GM12878 (cell line): ENCODE results near the gene STARD3. TPM values are rescaled to one million over a fixed set of nuclear protein-coding genes. Genes with fewer than 3 reads are reported as not detected.
A peak's percentile ranks its signal among the peaks of the same experiment; 100 is the strongest.

Source experiments
- ATAC-seq: fragments of 200-7000 bp; cut with Tn5 transposase; 3 replicates; pipeline ENCODE4 v1.9.1; 2020; ENCODE audit warnings: mild to moderate bottlenecking, moderate library complexity
- BruUV-seq: library from RNA; stranded (reverse); fragments of 400-500 nt; replicated peaks from 2 replicates; lab custom pipeline; 2021; lab: Mats Ljungman, UMichigan
- CTCF ChIA-PET: fragments of 300-600 bp; sonication (Branson Sonifier 250); formaldehyde crosslinking; extraction: SDS; loops from one replicate; lab custom pipeline; 2021; ENCODE audit warnings: inconsistent platforms; lab: Yijun Ruan, JAX
- POLR2A ChIA-PET: fragments of 350-600 bp; formaldehyde crosslinking; extraction: SDS; loops from one replicate; lab custom pipeline; 2021; ENCODE audit warnings: inconsistent platforms; lab: Charles Lee
- RAD21 ChIA-PET: fragments of 300-600 bp; sonication (Branson Sonifier 250); formaldehyde crosslinking; loops from one replicate; lab custom pipeline; 2023; ENCODE audit warnings: antibody characterized with exemption; ENCODE audit not compliant: unreplicated experiment; lab: Charles Lee
- SMC1A ChIA-PET: fragments of 300-600 bp; sonication (Branson Sonifier 250); formaldehyde crosslinking; loops from one replicate; lab custom pipeline; 2023; ENCODE audit not compliant: unreplicated experiment, uncharacterized antibody; lab: Charles Lee
- DNase-seq: peaks from one replicate; pipeline ENCODE4 v3.0.0-alpha.2; 2011; ENCODE audit warnings: low read depth, low spot score
- FAIRE-seq: peaks from 3 replicates; lab custom pipeline; 2011; peaks lifted over from hg19 to GRCh38; lab: Jason Lieb, UNC
- H2AFZ ChIP-seq: 2 replicates; pipeline ENCODE4 v1.6.0; 2011; ENCODE audit warnings: low read depth, low read length, control low read depth; ENCODE audit not compliant: control insufficient read depth
- H3K27ac ChIP-seq: 2 replicates; pipeline ENCODE4 v1.5.1; 2011; ENCODE audit warnings: control low read depth; ENCODE audit not compliant: control insufficient read depth, insufficient read depth
- H3K27me3 ChIP-seq, 2 experiments: replicated peaks in 1 of 2; 2 replicates each; pipeline versions ENCODE4 v1.6.0 to v1.6.1; 2011; ENCODE audit warnings: low read length in 1 of 2; ENCODE audit not compliant: control insufficient read depth in 2 of 2, insufficient read depth in 2 of 2
- H3K36me3 ChIP-seq, 2 experiments: 2 replicates each; pipeline ENCODE4 v1.5.1; 2011; ENCODE audit warnings: low read length in 1 of 2; ENCODE audit not compliant: control insufficient read depth in 2 of 2, insufficient read depth in 2 of 2
- H3K4me1 ChIP-seq: 2 replicates; pipeline ENCODE4 v1.6.1; 2011; ENCODE audit warnings: mild to moderate bottlenecking, low read length, moderate library complexity, mixed read lengths; ENCODE audit not compliant: control insufficient read depth, insufficient read depth
- H3K4me2 ChIP-seq: 2 replicates; pipeline ENCODE4 v1.6.0; 2011; ENCODE audit warnings: control low read depth; ENCODE audit not compliant: control insufficient read depth, insufficient read depth
- H3K4me3 ChIP-seq: fragments of 200-600 bp; sonication (generic); 2 replicates; pipeline ENCODE4 v1.5.1; 2016
- H3K79me2 ChIP-seq: 2 replicates; pipeline ENCODE4 v1.6.0; 2011; ENCODE audit warnings: low read length; ENCODE audit not compliant: control insufficient read depth, insufficient read depth
- H3K9ac ChIP-seq: 2 replicates; pipeline ENCODE4 v1.8.0; 2011; ENCODE audit warnings: low read length, control low read depth, mixed read lengths; ENCODE audit not compliant: control insufficient read depth, insufficient read depth
- H3K9me3 ChIP-seq: replicated peaks from 3 replicates; pipeline ENCODE4 v1.5.1; 2011; ENCODE audit warnings: mild to moderate bottlenecking, low read length; ENCODE audit not compliant: control insufficient read depth, insufficient read depth
- H4K20me1 ChIP-seq: 2 replicates; pipeline ENCODE4 v1.6.0; 2011; ENCODE audit not compliant: control insufficient read depth, insufficient read depth
- BACH1 ChIP-seq: fragments of 450-650 bp; IDR thresholded peaks from 2 replicates; pipeline ENCODE4 v1.6.1; 2017; ENCODE audit warnings: mild to moderate bottlenecking, borderline replicate concordance
- BHLHE40 ChIP-seq, 2 experiments: fragments of 450-650 bp in 1 of 2; IDR thresholded peaks; 2 replicates each; pipeline ENCODE4 v1.6.1; 2011 to 2017; ENCODE audit warnings: low read depth in 2 of 2, borderline replicate concordance in 1 of 2, improper control_type of control experiment in 1 of 2, low read length in 1 of 2, mild to moderate bottlenecking in 1 of 2
- CUX1 ChIP-seq: IDR thresholded peaks from 2 replicates; pipeline ENCODE4 v1.6.1; 2012; ENCODE audit warnings: improper control_type of control experiment, low read depth, low read length; ENCODE audit not compliant: insufficient replicate concordance
- GATAD2B ChIP-seq: fragments of 450-650 bp; conservative IDR thresholded peaks from 2 replicates; pipeline ENCODE4 v1.6.1; 2017; ENCODE audit warnings: low read depth, mild to moderate bottlenecking, moderate library complexity
- IKZF1 ChIP-seq: fragments of 450-650 bp; conservative IDR thresholded peaks from 2 replicates; pipeline ENCODE4 v1.6.1; 2017; ENCODE audit warnings: antibody characterized with exemption, mild to moderate bottlenecking
- LARP7 ChIP-seq: fragments of 450-650 bp; IDR thresholded peaks from 2 replicates; pipeline ENCODE4 v1.6.1; 2017; ENCODE audit warnings: mild to moderate bottlenecking
- NFYB ChIP-seq: IDR thresholded peaks from 2 replicates; pipeline ENCODE4 v1.6.1; 2011; ENCODE audit warnings: low read depth, mild to moderate bottlenecking, low read length, improper control_type of control experiment, moderate library complexity; ENCODE audit not compliant: insufficient read depth
- PML ChIP-seq: IDR thresholded peaks from 2 replicates; pipeline ENCODE4 v1.6.1; 2012; ENCODE audit warnings: low read length, inconsistent platforms
- POLR2A ChIP-seq: IDR thresholded peaks from 2 replicates; pipeline ENCODE4 v1.6.1; 2011; ENCODE audit warnings: low read depth, mild to moderate bottlenecking, low read length
- WGBS: methylation state at CpG from one replicate; pipeline ENCODE4 v1.1.6; 2016; ENCODE audit warnings: low lambda C conversion rate; ENCODE audit not compliant: insufficient replicate concordance, insufficient coverage; ENCODE audit errors: missing lambda C conversion rate; 5-methylcytosine and 5-hydroxymethylcytosine counted together
- in situ Hi-C: fragments of 300-500 bp; cut with MboI; formaldehyde crosslinking; loops from 9 replicates; pipeline ENCODE4 v1.14.3; 2018; ENCODE audit warnings: mixed read lengths
- intact Hi-C: fragments of 100-400 bp; cut with micrococcal nuclease; formaldehyde crosslinking; loops from one replicate; pipeline ENCODE4 v1.14.2; 2022; ENCODE audit not compliant: unreplicated experiment
- polyA plus RNA-seq, 11 experiments: library from polyadenylated mRNA; depleted of rRNA in 4 of 11; unstranded in 6 of 11; stranded (reverse) in 5 of 11; fragments of >200 nt; fragmentation: Nextera tagmentation in 4 of 11; fragmentation: Illumina TruSeq in 1 of 11; extraction: Ambion mirVana in 4 of 11; extraction: Trizol in 1 of 11; gene quantifications; 1 replicate in 1 of 11; 2 replicates in 10 of 11; pipeline versions ENCODE4 v1.2.1 to v1.2.3, GENCODE V29; 2011 to 2016; ENCODE audit warnings: inconsistent platforms in 2 of 11, missing spikeins in 2 of 11, low read depth in 1 of 11
- total RNA-seq, 4 experiments: library from RNA; depleted of rRNA in 3 of 4; stranded (reverse); fragments of >200 nt in 3 of 4; fragmentation: Illumina TruSeq in 1 of 4; extraction: Trizol in 1 of 4; gene quantifications; 2 replicates each; pipeline versions ENCODE4 v1.2.1 to v1.2.3, GENCODE V29; 2013 to 2021
- TF ChIP-seq, protein P1 (sequence below): IDR thresholded peaks from 2 replicates; pipeline ENCODE4 v1.6.1; 2011; ENCODE audit warnings: borderline replicate concordance, low read depth, mild to moderate bottlenecking, moderate library complexity, mixed read lengths, low read length; ENCODE audit not compliant: insufficient read depth; ENCODE audit errors: extremely low read length

Gene STARD3
- total and polyA plus RNA-seq, 10 of the 15 experiments (the other 5 are each of a cell fraction or from before 2014, with no cell fraction given): 0.08 to 62.7 (median 27.5) TPM

DNA sequence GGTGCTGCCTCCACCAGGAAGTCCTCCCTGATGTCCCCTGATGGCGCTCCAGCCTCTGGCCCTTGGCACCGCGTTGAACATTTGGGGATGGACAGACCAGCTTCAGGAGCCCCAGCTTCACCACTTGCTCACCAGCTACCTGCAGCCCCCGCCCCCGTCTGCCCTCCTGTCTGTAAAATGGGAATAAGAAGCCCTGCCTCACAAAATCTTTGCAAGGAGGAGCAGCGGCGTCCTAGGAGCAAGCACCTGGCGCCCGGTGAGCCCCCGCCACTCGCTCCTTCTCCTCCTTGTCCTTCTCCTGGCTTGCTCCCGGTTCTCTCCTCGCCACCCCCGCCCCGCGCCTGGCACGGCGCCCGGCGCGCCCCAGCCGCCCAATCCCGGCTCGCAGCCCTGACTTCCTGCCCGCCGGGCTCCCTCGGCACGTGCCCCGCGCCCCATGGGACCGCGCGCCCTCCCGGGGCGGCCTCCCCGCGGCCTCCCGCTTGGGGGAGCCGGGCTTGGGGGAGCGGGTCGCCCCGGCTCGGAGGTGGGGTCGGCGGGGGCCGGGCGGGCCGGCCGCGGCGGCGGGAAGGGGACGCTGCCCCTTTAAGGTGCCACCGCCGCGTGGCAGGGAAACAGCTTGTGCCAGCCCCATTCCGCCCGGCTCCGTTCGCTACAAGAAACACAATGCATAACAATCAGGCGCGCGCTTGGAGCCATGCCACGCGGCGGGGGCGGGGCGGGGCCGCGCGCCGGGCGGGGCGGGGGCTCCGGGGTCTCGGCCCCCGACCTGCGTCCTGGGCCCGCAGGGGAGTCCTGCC is 19.3 kb upstream of the STARD3 start:
- Histone ChIP-seq H3K9ac (no peak overlapping the region; the same call in 1 of the 2 replicates), H4K20me1 (no peaks in the 10 kb centered on the region), H2AFZ (peak overlapping the region; percentile 63), H3K9me3 (no peaks in the 10 kb centered on the region), H3K36me3 (no peaks in the 10 kb centered on the region), H3K4me2 (peak overlapping the region; percentile 89; the same call in 1 of the 2 replicates), H3K4me1 (peaks cover 5% of the 10 kb centered on the region), H3K79me2 (no peaks in the 10 kb centered on the region), H3K27me3 (no peaks in the 10 kb centered on the region; a peak in 2 of 4 replicates), H3K4me3 (peak overlapping the region; percentile 61; the same call in 1 of the 2 replicates), H3K27ac (no peak overlapping the region)
- CTCF ChIA-PET: interaction anchor here (1.0 to 8.9 kb wide), 3 partner anchors 20 to 142 kb away, joined by 3 to 225 read pairs (median 3); partner anchors contain the start of gene STARD3
- SMC1A ChIA-PET: interaction anchor here (1.3 kb wide), 1 partner anchor 33 kb away, joined by 3 read pairs; no protein-coding TSS in a partner anchor
- peak; percentile 24; the same call in 2 of the 3 replicates for ATAC-seq
- no peak for TF ChIP-seq PML
- 0 out of 2 replicates have a peak, but pooled peaks have one; percentile 25 for TF ChIP-seq POLR2A
- peak; percentile 54; the same call in 1 of the 2 replicates for TF ChIP-seq NFYB
- TF ChIP-seq LARP7: 0 out of 2 replicates have a peak, but pooled peaks have one; percentile 50
- 0 out of 2 replicates have a peak, but pooled peaks have one; percentile 23 for TF ChIP-seq BACH1
- no peak for TF ChIP-seq CUX1
- TF ChIP-seq GATAD2B: peak; percentile 48; the same call in 1 of the 2 replicates
- peak; percentile 94 to 99 for TF ChIP-seq BHLHE40 (IDR thresholded peaks at IDR 0.05; ENCODE audit: borderline replicate concordance in 1 of 2, low read depth in 2 of 2, low read length in 1 of 2)
- TF ChIP-seq, protein P1, sequence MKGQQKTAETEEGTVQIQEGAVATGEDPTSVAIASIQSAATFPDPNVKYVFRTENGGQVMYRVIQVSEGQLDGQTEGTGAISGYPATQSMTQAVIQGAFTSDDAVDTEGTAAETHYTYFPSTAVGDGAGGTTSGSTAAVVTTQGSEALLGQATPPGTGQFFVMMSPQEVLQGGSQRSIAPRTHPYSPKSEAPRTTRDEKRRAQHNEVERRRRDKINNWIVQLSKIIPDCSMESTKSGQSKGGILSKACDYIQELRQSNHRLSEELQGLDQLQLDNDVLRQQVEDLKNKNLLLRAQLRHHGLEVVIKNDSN: peak; percentile 56
- peak; percentile 74 for TF ChIP-seq IKZF1
- intact Hi-C loops (no loop called here), in situ Hi-C loops (no loop called here)
- RAD21 ChIA-PET: no interaction called here
- 4% methylated on average over 25 of the region's 79 CpGs for WGBS
- DNase-seq: no peak
- POLR2A ChIA-PET: no interaction called here
- no peak for FAIRE-seq
- BruUV-seq: no TSS peak
